ENCODE measurements around the gene PABPN1.
"Not testable (repeated sequence)": the region's sequence is repeated elsewhere in the genome, so short reads cannot be mapped to it uniquely, and the experiment has no call there.

PABPN1 gene

DNA sequence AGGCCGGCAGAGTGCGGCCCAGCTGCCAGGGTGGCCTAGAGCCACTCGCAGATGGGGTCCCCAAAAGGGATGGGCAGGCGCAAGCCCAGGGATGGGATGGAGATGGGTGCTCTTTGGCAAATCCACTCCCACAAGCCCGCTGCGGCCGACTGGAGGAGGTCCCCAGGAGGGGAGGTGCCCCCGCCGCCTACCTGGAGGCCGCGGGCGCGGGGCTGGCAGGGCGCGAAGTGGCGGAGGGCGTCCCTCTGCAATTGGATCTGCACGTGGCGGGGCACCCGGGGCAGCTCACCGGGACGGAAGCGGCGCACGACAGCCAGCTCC is 19.3 kb upstream of the PABPN1 start:
- DNase-seq = no peak

DNA sequence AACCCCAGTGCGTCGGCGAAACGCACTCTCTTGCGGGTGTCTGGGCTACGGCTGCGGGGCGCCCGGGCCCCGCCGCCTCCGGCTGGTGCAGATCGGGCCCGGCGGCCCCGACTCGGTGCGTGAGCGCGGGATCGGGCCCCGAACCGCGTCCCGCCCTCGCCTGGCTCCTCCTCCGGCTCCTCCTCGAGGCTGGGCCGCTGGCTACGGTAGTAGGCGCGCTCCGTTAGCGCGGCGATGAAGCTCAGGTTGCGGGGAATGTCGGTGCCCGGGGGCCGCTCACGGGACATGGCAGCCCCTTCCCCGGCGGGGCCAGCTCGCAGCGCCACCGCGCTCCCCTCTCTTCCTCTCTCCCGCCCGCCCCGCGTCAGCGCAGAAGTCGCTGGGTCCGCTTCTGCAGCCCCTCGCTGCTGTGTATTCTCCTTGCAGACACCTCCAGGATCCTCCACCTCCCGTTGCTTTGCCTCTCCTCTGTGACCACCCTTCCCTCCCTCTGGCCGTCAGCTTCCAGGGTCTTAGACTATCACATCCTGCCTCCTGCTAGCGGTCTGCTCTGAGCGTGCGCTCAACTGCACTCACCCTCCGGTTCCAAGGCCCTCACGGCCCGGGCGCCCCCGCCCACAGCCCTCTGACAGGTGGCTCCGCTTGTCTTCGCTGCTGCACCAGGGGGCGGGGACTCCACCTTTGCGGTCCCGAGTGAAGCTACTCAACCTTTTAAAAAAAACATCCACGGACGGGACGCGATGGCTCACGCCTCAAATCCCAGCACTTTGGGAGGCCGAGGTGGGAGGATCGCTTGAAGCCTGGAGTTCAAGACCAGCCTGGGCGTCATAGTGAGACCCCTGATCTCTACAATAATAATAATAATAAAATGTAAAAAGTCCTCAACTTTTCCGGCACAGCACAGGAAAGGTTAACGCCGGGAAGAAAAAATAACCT is 18.7 kb upstream of the PABPN1 start, which contains the start of gene PPP1R3E:
Gene PPP1R3E (minus strand): TSS at position 570 of the 936 bp plus-strand sequence. CDS start 283 bp downstream, at position 287.
- peak; percentile 40 for DNase-seq

DNA sequence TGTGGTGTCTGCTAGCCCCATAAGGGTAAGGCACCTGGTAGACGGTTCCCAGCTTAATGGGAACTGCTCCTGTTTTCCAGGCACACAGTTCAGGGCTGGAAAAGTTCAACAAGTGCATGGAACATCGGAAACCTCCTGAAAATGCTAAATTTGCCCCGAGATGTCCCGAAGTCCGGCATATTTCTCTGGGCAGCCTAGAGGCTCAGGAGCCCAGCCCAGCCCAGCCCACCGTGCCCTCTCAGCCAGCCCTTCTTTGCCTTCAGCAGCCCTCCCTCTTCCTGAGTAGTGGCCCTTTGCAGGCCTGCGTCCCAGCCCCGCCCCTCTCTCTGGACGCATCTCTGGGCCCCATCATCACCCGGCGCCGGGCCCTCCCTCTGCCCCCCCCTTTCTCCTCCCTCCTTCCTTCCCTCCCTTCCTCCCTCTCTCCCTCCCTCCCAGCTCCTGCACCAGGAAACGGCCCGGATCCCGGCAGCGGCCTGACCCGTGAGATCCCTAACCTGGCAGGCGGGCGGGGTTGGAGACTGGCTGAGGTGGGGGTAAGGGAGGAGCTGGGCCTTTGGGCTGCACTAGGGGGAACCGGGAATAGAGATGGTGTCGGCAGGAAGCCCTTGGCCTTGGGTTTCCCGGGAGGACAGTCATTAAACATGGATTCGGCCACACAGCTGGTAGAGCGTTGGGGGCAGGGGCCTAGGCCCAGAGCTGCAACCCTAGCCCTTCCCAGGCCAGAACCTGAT is 14.7 kb upstream of the PABPN1 start, which contains the start of gene BCL2L2:
Gene BCL2L2 (plus strand): TSS at position 422 of the 734 bp plus-strand sequence. CDS start 935 bp downstream, outside the sequence.
- peak; percentile 88 for DNase-seq

DNA sequence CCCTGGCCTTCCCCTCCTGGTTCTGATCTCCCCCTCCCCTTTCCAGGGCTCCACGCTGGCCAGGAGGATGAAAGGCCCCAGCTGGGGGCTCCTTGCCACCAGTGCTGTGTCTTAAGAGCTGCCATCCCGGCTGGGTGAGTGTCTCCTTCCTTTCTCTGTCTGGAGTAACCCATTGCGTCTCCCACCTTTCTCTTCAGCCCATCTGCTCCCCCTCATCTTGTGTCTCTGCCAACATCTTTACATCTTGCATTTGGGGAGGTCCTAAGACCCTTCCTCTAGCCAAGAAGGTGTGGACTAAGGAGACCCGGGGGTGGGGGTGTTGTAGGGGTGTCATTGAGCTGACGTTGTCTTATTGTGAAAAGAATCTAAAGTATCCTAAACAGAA is 14.1 kb upstream of the PABPN1 start:
- DNase-seq = no peak

DNA sequence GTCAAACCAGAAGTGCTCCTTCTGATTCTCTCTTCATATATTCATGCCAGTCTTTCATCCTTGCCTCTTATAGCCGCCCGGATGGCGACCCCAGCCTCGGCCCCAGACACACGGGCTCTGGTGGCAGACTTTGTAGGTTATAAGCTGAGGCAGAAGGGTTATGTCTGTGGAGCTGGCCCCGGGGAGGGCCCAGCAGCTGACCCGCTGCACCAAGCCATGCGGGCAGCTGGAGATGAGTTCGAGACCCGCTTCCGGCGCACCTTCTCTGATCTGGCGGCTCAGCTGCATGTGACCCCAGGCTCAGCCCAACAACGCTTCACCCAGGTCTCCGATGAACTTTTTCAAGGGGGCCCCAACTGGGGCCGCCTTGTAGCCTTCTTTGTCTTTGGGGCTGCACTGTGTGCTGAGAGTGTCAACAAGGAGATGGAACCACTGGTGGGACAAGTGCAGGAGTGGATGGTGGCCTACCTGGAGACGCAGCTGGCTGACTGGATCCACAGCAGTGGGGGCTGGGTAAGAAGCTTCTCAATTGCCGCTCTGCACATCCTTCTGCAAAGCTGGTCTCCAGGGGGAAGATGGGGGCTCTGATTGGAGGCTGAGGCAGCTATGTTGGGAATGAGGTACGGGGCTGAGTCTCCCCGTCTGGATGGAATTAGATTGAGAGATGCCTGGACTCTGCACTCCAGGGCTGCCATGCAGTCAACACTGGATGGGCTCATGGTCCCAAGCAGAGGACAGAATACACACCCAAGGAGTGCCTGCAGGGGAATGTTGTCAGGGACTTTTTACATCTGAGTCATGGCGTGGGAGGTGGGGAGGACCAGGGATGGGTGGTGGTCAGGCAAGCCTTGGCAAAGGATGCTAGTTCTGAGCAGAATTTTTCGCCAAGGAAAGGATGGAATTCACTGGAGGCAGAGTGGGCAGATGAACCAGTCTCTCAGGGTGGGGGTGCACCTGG is 13.3 kb upstream of the PABPN1 start:
- DNase-seq = no peak

DNA sequence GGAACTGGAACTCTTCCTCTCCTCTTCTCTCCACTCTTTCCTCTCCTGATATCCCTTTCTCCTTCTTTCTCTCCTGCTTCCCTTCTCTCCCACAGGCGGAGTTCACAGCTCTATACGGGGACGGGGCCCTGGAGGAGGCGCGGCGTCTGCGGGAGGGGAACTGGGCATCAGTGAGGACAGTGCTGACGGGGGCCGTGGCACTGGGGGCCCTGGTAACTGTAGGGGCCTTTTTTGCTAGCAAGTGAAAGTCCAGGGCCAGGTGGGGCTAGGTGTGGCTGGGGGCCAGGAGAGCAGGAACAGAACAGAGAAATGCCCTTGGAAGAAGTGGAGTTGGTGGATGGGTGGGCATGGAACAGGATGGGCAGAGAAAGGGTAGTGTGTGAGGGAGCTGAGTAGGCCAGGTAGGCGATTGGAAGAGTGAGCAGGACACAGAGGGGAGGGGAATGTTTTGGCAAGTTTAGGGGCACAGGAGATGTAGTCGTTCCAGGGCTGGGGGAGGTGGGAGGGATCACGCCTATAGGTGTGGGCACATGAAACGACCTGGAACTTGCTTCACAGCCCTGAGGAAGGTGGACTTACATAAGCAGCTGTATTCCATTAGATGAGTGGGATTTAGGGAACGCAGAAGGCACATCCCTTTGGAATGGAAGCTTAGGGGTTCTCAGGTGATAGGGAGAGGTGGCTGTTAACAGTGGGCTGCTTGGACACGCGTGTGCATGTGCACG is 12.4 kb upstream of the PABPN1 start:
- DNase-seq = no peak

DNA sequence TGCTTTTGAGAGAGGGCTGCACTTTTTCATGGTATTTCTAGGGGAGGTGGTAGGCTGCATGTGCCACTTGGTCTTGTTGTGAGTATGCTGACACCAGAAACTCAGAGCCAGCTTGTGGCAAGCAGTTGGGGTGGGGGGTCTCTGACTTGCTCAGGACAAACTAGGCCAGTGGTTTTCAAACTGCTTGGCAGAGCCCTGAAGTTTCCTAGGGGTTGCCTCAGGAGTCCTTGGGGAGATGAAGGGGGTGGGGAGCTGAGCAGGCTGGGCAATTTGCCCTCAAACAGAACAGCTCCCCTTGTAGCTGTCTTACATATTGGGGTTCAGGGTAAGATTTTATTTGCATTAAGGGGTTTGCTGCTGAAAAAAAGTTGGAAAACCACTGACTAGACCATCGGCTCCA is 10.7 kb upstream of the PABPN1 start:
- DNase-seq = no peak

DNA sequence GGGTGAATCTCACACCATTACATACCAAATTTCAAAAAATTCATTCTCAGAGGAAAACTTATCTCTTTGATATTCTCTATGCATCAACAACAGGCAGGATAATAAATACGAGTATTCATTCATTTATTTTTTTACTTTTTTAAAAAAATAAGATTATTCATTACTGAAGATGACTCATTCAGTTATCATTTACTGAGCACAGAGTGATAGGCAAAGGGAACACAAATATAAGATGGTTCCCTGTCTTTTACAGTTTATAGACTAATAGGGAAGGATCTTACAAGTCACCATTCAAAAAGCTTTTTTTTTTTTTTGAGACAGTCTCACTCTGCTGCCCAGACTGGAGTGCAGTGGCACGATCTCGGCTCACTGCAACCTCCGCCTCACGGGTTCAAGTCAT is 5.0 kb upstream of the PABPN1 start:
- DNase-seq = no peak

DNA sequence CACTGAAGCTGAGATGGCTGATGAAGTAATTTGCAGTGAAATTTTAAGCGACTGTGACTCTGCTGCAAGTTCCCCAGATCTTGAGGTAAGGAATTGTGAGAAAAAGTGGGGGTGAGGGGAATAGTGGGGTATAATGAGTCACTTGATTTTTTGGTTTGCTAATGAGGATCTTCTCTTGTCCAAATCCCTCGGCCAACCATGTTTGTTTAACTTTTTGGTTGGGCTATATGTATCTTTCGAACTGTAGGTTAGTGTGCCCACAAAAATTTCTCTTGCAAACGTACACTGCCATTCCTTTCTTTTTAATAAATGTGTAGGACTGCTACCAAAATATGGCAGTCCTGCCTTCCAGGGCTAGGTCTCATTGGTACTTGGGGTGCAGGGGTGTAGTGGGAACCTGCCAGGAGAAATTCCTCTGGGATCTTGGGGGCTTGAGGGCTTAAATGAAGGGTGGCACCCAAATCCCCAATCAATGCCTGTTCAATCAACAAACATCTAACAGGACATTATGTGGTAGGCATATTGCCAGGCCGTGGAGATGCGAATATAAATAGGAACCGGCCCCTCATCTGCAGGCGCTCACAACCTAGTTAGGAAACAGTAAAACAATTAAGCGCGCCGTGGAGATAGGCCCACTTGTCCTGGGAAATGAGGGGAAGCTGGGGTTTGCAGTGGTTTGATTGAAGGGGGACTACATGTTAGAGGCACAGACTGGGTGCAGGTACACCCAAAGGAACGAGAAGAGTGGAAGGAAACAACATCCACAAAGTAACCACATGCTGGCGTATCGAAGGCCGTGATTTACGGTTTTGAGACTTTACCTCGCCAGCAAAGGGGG is 1.3 kb upstream of the PABPN1 start:
- no peak for DNase-seq

DNA sequence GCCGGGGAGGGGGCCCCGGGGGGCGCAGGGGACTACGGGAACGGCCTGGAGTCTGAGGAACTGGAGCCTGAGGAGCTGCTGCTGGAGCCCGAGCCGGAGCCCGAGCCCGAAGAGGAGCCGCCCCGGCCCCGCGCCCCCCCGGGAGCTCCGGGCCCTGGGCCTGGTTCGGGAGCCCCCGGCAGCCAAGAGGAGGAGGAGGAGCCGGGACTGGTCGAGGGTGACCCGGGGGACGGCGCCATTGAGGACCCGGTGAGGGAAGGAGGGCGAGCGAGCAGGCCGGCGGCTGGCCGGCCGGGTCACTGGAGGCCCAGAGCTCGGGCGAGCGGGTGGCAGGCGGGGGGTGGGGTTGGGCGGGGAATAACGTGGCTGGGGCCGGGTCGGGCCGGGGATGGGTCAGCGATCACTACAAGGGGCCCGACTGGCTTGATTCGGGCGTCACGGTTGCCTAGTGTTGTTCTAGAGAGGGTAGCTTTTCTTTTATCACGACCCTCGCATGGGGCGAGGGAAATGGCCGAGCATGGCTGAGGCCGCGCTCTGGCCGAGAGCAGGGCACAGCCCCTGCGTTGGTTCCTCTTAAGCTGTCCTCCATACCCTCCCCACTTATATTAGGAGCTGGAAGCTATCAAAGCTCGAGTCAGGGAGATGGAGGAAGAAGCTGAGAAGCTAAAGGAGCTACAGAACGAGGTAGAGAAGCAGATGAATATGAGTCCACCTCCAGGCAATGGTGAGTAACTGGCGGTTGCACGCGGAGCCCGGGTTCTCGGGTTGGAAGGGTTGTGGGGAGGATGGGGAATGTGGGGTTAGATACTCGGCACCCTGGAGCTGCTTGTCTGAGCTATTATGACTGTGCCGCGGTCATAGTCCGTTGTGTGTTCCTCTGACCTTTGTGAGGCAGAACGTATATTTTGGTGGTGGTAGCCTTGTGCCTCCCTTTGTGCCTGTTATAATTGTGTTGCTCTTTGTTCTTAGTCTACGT is 603 bp downstream of the PABPN1 start:
- peak; percentile 50 for DNase-seq

DNA sequence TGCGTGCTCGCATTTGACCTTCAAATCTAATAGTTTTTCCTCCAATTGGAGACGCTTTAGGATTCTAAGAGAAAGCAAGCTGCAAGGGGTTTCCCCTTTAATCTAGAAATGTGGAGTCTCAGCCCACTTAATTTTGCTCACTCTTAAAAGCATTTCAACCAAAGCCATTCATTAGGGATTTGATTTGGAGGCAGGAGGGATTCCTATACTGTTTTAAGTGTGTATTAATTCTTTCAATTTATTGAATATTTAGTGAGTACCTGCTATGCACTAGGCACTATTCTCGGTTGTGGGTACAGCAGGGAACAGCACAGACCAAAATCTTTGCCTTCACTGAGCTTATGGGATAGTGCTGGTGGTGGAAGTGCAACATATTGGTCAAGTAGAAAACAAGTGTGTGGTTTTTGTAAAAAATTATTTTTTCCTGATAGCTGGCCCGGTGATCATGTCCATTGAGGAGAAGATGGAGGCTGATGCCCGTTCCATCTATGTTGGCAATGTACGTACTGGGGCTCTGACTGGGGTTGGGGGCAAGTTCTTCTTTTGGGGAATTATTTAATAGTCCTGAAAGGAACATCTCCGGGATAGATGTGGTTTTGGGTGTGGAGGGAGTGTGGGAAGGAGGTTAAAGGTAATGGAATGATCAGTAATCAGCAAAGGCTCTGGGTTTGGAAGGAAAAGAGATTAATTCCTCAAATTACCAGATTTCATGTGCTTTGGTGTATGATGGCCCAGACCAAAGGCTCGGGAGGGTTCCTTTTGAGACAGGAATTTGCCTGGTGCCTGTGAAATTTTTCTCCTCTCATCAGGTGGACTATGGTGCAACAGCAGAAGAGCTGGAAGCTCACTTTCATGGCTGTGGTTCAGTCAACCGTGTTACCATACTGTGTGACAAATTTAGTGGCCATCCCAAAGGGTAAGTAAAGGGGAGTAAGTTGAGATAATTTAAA is 1.6 kb downstream of the PABPN1 start:
- no peak for DNase-seq

DNA sequence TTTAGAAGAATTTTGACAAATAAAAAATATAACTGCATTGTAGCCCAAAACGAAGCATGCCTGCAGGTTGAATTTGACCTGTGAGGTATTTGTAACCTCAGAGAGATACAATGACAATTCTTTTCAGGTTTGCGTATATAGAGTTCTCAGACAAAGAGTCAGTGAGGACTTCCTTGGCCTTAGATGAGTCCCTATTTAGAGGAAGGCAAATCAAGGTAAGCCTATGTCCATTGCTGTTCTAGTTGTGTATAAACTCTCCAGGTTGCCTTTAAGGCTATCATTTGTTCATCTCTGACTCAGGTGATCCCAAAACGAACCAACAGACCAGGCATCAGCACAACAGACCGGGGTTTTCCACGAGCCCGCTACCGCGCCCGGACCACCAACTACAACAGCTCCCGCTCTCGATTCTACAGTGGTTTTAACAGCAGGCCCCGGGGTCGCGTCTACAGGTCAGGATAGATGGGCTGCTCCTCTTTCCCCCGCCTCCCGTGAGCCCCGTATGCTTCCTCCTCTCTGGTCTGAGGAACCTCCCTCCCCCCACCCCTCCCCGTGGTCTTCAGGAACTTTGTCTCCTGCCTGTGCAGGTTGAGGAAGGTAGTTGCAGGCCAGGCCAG is 2.7 kb downstream of the PABPN1 start:
- DNase-seq = no peak

DNA sequence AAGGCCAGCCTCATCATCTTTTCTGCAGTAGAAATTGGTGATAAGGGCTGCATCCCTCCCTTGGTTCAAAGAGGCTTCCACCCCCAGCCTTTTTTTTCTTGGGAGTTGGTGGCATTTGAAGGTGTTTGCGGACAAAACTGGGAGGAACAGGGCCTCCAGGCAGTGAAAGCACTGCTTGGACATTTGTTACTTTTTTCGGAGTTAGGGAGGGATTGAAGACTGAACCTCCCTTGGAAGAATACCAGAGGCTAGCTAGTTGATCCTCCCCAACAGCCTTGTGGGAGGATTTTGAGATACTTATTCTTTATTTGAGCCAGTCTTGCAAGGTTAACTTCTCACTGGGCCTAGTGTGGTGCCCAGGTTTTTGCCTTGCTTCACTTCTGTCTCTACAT is 3.2 kb downstream of the PABPN1 start:
- DNase-seq = no peak

DNA sequence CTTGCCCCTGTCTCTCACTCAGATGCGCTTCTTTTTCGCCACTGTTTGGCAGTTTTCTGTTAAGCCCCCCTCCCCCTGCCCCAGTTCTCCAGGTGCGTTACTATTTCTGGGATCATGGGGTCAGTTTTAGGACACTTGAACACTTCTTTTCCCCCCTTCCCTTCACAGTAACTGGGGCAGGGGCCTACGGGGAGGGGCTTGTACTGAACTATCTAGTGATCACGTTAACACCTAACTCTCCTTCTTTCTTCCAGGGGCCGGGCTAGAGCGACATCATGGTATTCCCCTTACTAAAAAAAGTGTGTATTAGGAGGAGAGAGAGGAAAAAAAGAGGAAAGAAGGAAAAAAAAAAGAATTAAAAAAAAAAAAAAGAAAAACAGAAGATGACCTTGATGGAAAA is 3.7 kb downstream of the PABPN1 start:
- DNase-seq = no peak

DNA sequence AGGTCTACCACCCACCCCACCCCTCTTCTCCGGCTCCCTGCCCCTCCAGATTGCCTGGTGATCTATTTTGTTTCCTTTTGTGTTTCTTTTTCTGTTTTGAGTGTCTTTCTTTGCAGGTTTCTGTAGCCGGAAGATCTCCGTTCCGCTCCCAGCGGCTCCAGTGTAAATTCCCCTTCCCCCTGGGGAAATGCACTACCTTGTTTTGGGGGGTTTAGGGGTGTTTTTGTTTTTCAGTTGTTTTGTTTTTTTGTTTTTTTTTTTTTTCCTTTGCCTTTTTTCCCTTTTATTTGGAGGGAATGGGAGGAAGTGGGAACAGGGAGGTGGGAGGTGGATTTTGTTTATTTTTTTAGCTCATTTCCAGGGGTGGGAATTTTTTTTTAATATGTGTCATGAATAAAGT is 4.5 kb downstream of the PABPN1 start:
- DNase-seq = not testable (repeated sequence)

DNA sequence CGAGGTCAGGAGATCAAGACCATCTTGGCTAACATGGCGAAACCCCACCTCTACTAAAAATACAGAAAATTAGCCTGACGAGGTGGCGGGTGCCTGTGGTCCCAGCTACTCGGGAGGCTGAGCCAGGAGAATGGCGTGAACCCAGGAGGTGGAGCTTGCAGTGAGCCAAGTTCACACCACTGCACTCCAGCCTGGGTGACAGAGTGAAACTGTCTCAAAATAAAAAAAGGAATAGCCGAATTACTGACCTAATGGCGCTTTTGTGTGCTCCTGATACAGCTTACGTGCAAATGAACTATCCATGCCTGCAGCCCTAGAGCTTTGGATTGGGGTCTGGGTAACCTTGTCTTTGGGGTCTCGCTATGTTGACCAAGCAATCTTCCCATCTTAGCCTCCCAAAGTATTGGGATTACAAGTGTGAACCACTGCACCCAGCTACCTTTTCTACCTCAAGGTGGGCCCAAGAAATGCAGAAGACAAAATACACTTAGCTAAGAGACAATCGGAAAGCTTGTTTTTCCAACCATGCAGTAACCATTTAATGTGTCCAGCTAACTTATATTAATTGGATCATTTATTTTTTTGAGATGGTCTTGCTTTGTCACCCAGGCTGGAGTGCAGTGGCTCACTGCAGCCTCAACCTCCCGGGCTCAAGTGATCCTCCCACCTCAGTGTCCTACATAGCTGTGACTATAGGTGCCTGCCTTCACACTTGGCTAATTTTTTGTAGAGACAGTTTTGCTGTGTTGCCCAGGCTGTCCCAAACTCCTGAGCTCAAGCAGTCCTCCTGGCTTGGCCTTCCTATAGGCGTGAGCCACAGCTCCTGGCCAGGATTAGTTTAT is 5.5 kb downstream of the PABPN1 start:
- no peak for DNase-seq

Measured in fibroblast of upper back skin (primary cell).